GM12874 (cell line): ENCODE data around the gene POLR2A.

Experiments
- CTCF ChIP-seq: IDR thresholded peaks from 2 replicates; pipeline ENCODE4 v1.5.1; 2011; ENCODE audit warnings: low read depth, mild to moderate bottlenecking, control low read depth, low read length, moderate library complexity; ENCODE audit not compliant: insufficient read depth

Gene POLR2A

GRCh38 chr17:7468804-7469389, 15.3 kb upstream of the POLR2A start:
- TF ChIP-seq CTCF, result no peak

GRCh38 chr17:7471729-7472128, 12.4 kb upstream of the POLR2A start:
- no peak for TF ChIP-seq CTCF

- no peak for TF ChIP-seq CTCF
Observed at GRCh38 chr17:7475764-7476422, 8.3 kb upstream of the POLR2A start.

GRCh38 chr17:7476494-7476893, 7.7 kb upstream of the POLR2A start:
- TF ChIP-seq CTCF, result no peak

- no peak for TF ChIP-seq CTCF
Observed at GRCh38 chr17:7476951-7477350, 7.2 kb upstream of the POLR2A start.

- no peak for TF ChIP-seq CTCF
Observed at GRCh38 chr17:7477392-7478275, 6.5 kb upstream of the POLR2A start.
